HEK293T (cell line): ENCODE measurements around the gene LVRN.

ENCODE experiments used
- CTCF ChIA-PET: fragments of 350-600 bp; formaldehyde crosslinking; extraction: SDS; loops from one replicate; lab custom pipeline; 2021; ENCODE audit warnings: antibody characterized with exemption, inconsistent platforms; lab: Yijun Ruan, JAX
- POLR2A ChIA-PET: fragments of 350-600 bp; formaldehyde crosslinking; extraction: SDS; loops from one replicate; lab custom pipeline; 2020; ENCODE audit warnings: antibody characterized with exemption, inconsistent platforms; lab: Yijun Ruan, JAX
- DNase-seq: peaks from one replicate; pipeline ENCODE4 v3.0.0; 2012; ENCODE audit warnings: mixed read lengths; ENCODE audit errors: extremely low spot score
- ARNT ChIP-seq: fragments of 450-650 bp; IDR thresholded peaks from 2 replicates; pipeline ENCODE4 v1.6.1; 2017; ENCODE audit warnings: mild to moderate bottlenecking
- BHLHE40 ChIP-seq: fragments of 450-650 bp; IDR thresholded peaks from 2 replicates; pipeline ENCODE4 v1.6.1; 2016; ENCODE audit warnings: mild to moderate bottlenecking, moderate library complexity, borderline replicate concordance
- CTBP1 ChIP-seq: fragments of 450-650 bp; IDR thresholded peaks from 2 replicates; pipeline ENCODE4 v1.6.1; 2016; ENCODE audit warnings: borderline replicate concordance
- FOXA1 ChIP-seq: fragments of 450-650 bp; IDR thresholded peaks from 2 replicates; pipeline ENCODE4 v1.6.1; 2016; ENCODE audit warnings: mild to moderate bottlenecking
- FOXK2 ChIP-seq: fragments of 450-650 bp; IDR thresholded peaks from 2 replicates; pipeline ENCODE4 v1.6.1; 2016; ENCODE audit warnings: mild to moderate bottlenecking
- FOXM1 ChIP-seq: fragments of 450-650 bp; IDR thresholded peaks from 2 replicates; pipeline ENCODE4 v1.6.1; 2017; ENCODE audit warnings: mild to moderate bottlenecking, borderline replicate concordance
- HDGF ChIP-seq: fragments of 450-650 bp; IDR thresholded peaks from 2 replicates; pipeline ENCODE4 v1.6.1; 2017; ENCODE audit warnings: antibody characterized with exemption, borderline replicate concordance
- L3MBTL2 ChIP-seq: fragments of 450-650 bp; conservative IDR thresholded peaks from 2 replicates; pipeline ENCODE4 v1.6.1; 2016; ENCODE audit warnings: mild to moderate bottlenecking
- LEF1 ChIP-seq: fragments of 450-650 bp; IDR thresholded peaks from 2 replicates; pipeline ENCODE4 v1.6.1; 2017; ENCODE audit warnings: mild to moderate bottlenecking, borderline replicate concordance
- NFRKB ChIP-seq: fragments of 450-650 bp; IDR thresholded peaks from 2 replicates; pipeline ENCODE4 v1.6.1; 2016; ENCODE audit warnings: mild to moderate bottlenecking, moderate library complexity
- SP1 ChIP-seq: fragments of 450-650 bp; IDR thresholded peaks from 2 replicates; pipeline ENCODE4 v1.6.1; 2017
- SUZ12 ChIP-seq: fragments of 450-650 bp; IDR thresholded peaks from 2 replicates; pipeline ENCODE4 v1.6.1; 2016; ENCODE audit warnings: mild to moderate bottlenecking
- TARDBP ChIP-seq: fragments of 450-650 bp; IDR thresholded peaks from 2 replicates; pipeline ENCODE4 v1.6.1; 2016
- ZNF384 ChIP-seq: fragments of 450-650 bp; IDR thresholded peaks from 2 replicates; pipeline ENCODE4 v1.6.1; 2016
- TF ChIP-seq, protein P1 (sequence below): fragments of 450-650 bp; IDR thresholded peaks from 2 replicates; pipeline ENCODE4 v1.6.1; 2016

LVRN gene

DNA sequence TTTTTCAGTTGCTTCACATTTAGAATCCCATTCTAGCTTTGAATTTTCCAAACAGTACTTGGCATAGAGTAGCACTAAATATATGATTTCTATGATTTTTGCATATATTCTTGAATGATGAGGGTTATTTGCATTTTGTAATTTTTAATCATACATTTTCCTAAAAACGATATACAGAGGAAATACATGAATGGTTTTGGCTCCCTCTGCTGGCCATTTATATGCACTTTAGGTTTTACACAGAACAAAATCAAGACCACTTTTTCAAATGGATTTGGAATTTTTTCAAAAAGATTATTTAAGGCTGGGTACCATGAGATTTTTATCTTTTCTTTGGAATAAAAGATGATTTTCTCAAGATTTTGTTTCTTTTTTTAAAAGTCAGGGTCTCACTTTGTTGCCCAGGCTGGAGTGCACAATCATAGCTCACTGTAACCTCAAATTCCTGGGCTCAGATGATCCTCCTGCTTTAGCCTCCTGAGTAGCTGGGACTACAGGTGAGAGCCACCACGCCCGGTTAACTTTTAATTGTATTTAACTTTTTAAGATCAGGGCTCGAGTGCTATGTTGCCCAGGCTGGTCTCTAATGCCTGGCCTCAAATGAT lies 105.9 kb downstream of the LVRN start:
- ChIA-PET POLR2A (no interaction called here), CTCF (interaction anchor here (0.6 to 1.6 kb wide), 7 partner anchors 11 to 759 kb away, joined by 3 to 4 read pairs (median 4); no protein-coding TSS in a partner anchor)
- peak; percentile 22 for DNase-seq
- TF ChIP-seq ARNT (no peak), FOXA1 (no peak), CTBP1 (no peak), SUZ12 (no peak), SP1 (no peak), FOXK2 (no peak), LEF1 (no peak), NFRKB (no peak), L3MBTL2 (no peak), ZNF384 (no peak), FOXM1 (no peak), HDGF (no peak), BHLHE40 (no peak)
- TF ChIP-seq, protein P1, sequence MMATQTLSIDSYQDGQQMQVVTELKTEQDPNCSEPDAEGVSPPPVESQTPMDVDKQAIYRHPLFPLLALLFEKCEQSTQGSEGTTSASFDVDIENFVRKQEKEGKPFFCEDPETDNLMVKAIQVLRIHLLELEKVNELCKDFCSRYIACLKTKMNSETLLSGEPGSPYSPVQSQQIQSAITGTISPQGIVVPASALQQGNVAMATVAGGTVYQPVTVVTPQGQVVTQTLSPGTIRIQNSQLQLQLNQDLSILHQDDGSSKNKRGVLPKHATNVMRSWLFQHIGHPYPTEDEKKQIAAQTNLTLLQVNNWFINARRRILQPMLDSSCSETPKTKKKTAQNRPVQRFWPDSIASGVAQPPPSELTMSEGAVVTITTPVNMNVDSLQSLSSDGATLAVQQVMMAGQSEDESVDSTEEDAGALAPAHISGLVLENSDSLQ: no peak

- no peak for DNase-seq
- ChIA-PET POLR2A (no interaction called here), CTCF (no interaction called here)
- TF ChIP-seq FOXA1: no peak
- no peak for TF ChIP-seq ARNT
- TF ChIP-seq LEF1: no peak
- TF ChIP-seq FOXM1: no peak
- TF ChIP-seq ZNF384: no peak
- TF ChIP-seq FOXK2: no peak
- TF ChIP-seq TARDBP: no peak
Observed at GRCh38 chr5:116071211-116071610, 108.9 kb downstream of the LVRN start.

- DNase-seq: no peak
- ChIA-PET CTCF (no interaction called here), POLR2A (no interaction called here)
- 0 out of 2 replicates have a peak, but pooled peaks have one; percentile 31 for TF ChIP-seq L3MBTL2
- no peak for TF ChIP-seq BHLHE40
Observed at GRCh38 chr5:116075191-116075831, 113.0 kb downstream of the LVRN start.

DNA sequence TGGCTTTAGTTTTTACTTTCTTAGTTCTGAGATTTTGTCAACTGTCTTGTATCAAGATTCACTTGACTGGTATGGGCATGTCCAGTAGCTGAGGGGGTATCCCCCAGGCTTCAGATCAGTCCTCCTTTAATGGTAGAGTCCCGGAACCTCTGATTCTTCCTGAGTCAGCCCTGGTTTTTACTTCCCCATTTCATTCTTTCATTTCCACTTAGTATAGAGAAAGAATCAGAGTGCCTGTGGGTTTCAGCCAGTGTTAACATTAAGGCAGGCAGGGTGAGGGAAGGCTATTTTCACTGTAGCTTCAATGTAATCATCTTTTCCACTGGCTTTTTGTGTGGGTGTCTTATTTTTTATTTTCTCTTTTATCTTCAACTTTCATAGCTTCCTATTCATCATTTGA lies 114.2 kb downstream of the LVRN start:
- TF ChIP-seq FOXK2 (no peak), SUZ12 (no peak), TARDBP (no peak)
- ChIA-PET POLR2A (interaction anchor here (1.2 kb wide), 1 partner anchor 9 kb away, joined by 4 read pairs; no protein-coding TSS in a partner anchor), CTCF (no interaction called here)
- DNase-seq: no peak
